GM19324 (cell line): ENCODE measurements around the gene FCGBP.

Experiments
- ATAC-seq: cut with Tn5 transposase; IDR thresholded peaks from one replicate; pipeline ENCODE4 v1.9.1; 2021; ENCODE audit warnings: mild to moderate bottlenecking, moderate library complexity; ENCODE audit not compliant: unreplicated experiment, low FRiP score

The FCGBP gene

GRCh38 chr19:39949026-39949747, 14.8 kb upstream of the FCGBP start:
- ATAC-seq: no peak

GRCh38 chr19:39946532-39946931, 12.1 kb upstream of the FCGBP start:
- ATAC-seq: no peak

- no peak for ATAC-seq
These were observed 9.2 kb upstream of the FCGBP start for GRCh38 chr19:39943586-39943985.

GRCh38 chr19:39942366-39942730, 7.9 kb upstream of the FCGBP start:
- no peak for ATAC-seq

- peak; percentile 55 for ATAC-seq
These were observed 7.4 kb upstream of the FCGBP start for GRCh38 chr19:39941615-39942365.

- ATAC-seq: no peak
These were observed 6.7 kb upstream of the FCGBP start for GRCh38 chr19:39941151-39941550.

- no peak for ATAC-seq
These were observed 5.9 kb upstream of the FCGBP start for GRCh38 chr19:39940221-39940833.

- no peak for ATAC-seq
These were observed 5.1 kb upstream of the FCGBP start for GRCh38 chr19:39939556-39939955.

GRCh38 chr19:39937787-39938186, 3.4 kb upstream of the FCGBP start:
- no peak for ATAC-seq

- ATAC-seq: no peak
These were observed 2.8 kb upstream of the FCGBP start for GRCh38 chr19:39937094-39937720.

- no peak for ATAC-seq
These were observed 2.2 kb upstream of the FCGBP start for GRCh38 chr19:39936622-39937021.

GRCh38 chr19:39936020-39936419, 1.6 kb upstream of the FCGBP start:
- no peak for ATAC-seq

GRCh38 chr19:39935364-39935661, 879 bp upstream of the FCGBP start:
- ATAC-seq: no peak

GRCh38 chr19:39929750-39930149, 4.7 kb downstream of the FCGBP start:
- no peak for ATAC-seq

- ATAC-seq: no peak
These were observed 6.1 kb downstream of the FCGBP start for GRCh38 chr19:39928357-39928725.

GRCh38 chr19:39927524-39928356, 6.7 kb downstream of the FCGBP start:
- no peak for ATAC-seq

GRCh38 chr19:39927076-39927475, 7.4 kb downstream of the FCGBP start:
- no peak for ATAC-seq

- ATAC-seq: no peak
These were observed 8.2 kb downstream of the FCGBP start for GRCh38 chr19:39926170-39926760.

- no peak for ATAC-seq
These were observed 9.5 kb downstream of the FCGBP start for GRCh38 chr19:39924952-39925351.

- no peak for ATAC-seq
These were observed 10.0 kb downstream of the FCGBP start for GRCh38 chr19:39924389-39924788.
